GM18867 (cell line): ENCODE data around the gene RTEL1.
"Not testable (repeated sequence)": the region's sequence is repeated elsewhere in the genome, so short reads cannot be mapped to it uniquely, and the experiment has no call there.

Experiments used
- ATAC-seq: cut with Tn5 transposase; IDR thresholded peaks from one replicate; pipeline ENCODE4 v1.9.1; 2021; ENCODE audit warnings: mild to moderate bottlenecking, moderate library complexity; ENCODE audit not compliant: unreplicated experiment

RTEL1 gene

GRCh38 chr20:63664861-63665594 lies 6.9 kb downstream of the RTEL1 start:
- ATAC-seq: no peak

GRCh38 chr20:63665708-63666107 lies 7.6 kb downstream of the RTEL1 start:
- no peak for ATAC-seq

- no peak for ATAC-seq
These were observed 9.7 kb downstream of the RTEL1 start for GRCh38 chr20:63667858-63668257.

- ATAC-seq: no peak
These were observed 10.2 kb downstream of the RTEL1 start for GRCh38 chr20:63668351-63668750.

- ATAC-seq: not testable (repeated sequence)
These were observed 13.6 kb downstream of the RTEL1 start for GRCh38 chr20:63671695-63672094.

GRCh38 chr20:63672666-63673065 lies 14.6 kb downstream of the RTEL1 start:
- no peak for ATAC-seq

- ATAC-seq: no peak
These were observed 15.8 kb downstream of the RTEL1 start for GRCh38 chr20:63673951-63674350.

GRCh38 chr20:63675681-63676368 lies 17.7 kb downstream of the RTEL1 start:
- no peak for ATAC-seq

GRCh38 chr20:63678071-63678470 lies 20.0 kb downstream of the RTEL1 start:
- ATAC-seq: no peak

- no peak for ATAC-seq
These were observed 20.8 kb downstream of the RTEL1 start for GRCh38 chr20:63678667-63679465.

- no peak for ATAC-seq
These were observed 21.7 kb downstream of the RTEL1 start for GRCh38 chr20:63679799-63680305.

GRCh38 chr20:63680427-63680826 lies 22.3 kb downstream of the RTEL1 start:
- ATAC-seq: no peak

- no peak for ATAC-seq
These were observed 22.9 kb downstream of the RTEL1 start for GRCh38 chr20:63680857-63681608.

- no peak for ATAC-seq
These were observed 23.6 kb downstream of the RTEL1 start for GRCh38 chr20:63681609-63682142.

GRCh38 chr20:63682384-63683139 lies 24.4 kb downstream of the RTEL1 start:
- no peak for ATAC-seq

GRCh38 chr20:63685269-63686026 lies 27.3 kb downstream of the RTEL1 start:
- ATAC-seq: no peak

GRCh38 chr20:63686094-63686491 lies 28.0 kb downstream of the RTEL1 start:
- no peak for ATAC-seq

GRCh38 chr20:63686492-63687321 lies 28.6 kb downstream of the RTEL1 start:
- ATAC-seq: no peak
